Activated naive CD8-positive, alpha-beta T cell treated with anti-CD3 and anti-CD28 coated beads, Interleukin-2, amount 50 U/mL, for 16 hours (primary cell): ENCODE data around the gene TPPP2.
"Not testable (repeated sequence)": the region's sequence is repeated elsewhere in the genome, so short reads cannot be mapped to it uniquely, and the experiment has no call there.

Source experiments
- DNase-seq: peaks from one replicate; pipeline ENCODE4 v3.0.0-alpha.2; 2020; ENCODE audit warnings: low read depth, low spot score

TPPP2 gene

DNA sequence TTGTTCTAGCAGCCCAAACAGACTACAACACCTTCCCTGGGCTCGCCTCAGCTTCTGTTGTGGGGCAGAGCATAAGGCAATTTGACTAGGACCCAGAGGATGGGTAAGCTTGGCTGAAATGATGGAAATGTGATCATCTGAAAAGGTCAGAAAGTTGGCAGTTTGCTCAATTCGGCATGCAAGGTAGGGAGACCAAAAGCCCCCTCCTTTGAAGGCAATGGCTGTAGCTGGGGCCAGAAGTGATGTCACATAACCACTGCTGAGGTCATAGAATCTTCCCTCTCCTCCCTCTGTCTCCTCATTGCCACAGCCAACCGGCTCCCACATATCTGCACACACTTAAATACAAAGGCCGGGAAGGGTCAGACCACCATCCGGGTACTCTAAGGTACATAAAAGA is at the start of gene TPPP2:
TPPP2 (plus strand) TSS at position 301 of the 400 bp plus-strand sequence. CDS start 365 bp downstream, outside the sequence.
- DNase-seq = no peak

DNA sequence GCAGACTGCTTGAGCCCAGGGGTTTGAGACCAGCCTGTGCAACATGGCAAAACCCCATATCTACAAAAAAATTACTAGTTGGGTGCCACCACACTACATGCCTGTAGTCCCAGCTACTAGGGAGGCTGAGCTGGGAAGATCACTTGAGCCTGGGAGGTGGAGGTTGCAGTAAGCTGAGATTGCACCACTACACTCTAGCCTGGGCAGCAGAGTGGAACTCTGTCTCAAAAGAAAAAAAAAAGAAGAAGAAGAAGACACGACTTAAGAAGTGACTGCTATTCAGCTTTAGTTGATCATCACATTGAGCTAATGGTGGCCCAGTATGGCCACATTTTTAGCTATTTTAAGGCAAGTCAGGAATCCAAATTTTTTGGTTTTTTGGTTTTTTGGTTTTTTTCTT is 49.1 kb upstream of the TPPP2 start:
- no peak for DNase-seq

DNA sequence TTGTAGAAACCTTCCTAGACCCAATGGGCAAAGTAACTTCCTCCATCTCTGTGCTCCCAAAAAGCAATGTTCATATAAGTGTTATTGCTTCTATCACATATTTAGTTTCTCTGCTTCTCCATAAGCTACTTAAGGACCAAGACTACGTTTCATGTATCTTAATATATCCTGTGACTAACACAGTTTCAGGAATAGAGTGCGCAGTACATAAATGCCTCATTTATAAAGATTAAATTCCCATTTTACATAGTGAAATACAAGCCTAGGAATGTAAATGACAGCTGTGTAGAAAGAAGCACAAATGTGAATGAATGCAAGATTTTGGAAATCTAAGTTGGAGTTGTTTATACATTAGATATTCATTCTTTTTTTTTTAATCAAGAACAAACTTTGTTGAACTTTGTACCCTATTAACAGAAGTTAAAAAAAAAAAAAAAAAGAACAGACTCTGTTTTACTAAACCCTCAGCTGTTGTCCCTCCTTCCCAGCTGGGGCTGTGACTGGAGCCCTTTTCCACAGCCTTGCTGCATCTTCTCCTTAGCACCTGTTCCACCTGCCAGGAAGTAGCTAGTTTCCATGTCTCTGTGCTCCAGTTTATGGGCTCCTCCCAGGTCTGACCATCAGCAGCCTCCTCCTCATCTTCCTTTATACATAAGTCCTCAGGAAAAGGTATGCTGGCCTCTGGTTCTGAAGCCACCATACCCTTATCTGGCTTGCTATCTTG is 47.2 kb upstream of the TPPP2 start:
- no peak for DNase-seq

DNA sequence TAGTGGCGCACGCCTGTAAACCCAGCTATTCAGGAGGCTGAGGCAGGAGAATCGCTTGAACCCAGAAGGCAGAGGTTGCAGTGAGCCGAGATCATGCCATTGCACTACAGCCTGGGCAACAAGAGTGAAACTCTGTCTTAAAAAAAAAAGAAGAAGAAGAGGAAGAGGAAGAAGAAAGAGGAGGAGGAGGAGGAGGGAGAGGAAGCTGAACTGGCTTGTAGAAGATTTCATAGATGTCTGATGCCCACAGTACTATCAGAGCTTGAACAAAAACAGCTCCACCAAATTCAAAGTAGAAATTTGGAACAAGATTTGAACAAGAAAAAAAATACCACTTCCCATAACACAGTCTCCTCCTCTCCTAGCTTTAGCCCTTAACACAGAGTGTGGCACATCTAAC is 44.4 kb upstream of the TPPP2 start:
- DNase-seq = not testable (repeated sequence)

DNA sequence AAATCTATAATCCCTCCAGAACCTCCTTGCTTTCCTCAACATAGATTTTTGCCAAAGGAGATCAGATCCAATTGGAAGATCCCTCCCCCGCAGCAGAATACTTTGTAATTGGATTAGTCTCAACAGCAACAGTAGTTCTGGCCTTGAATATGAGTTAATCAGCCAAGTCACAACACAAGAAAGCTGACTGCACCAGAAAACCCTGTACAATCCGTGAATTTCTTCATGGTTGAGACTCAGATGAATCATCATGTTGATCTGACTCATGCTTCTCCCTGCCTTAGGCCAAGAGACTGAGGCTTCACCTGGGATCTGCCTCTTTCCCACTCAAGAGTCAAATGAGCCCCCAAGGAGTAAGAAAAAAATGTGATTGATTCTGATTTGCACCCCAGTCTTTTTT is 43.2 kb upstream of the TPPP2 start:
- no peak for DNase-seq

DNA sequence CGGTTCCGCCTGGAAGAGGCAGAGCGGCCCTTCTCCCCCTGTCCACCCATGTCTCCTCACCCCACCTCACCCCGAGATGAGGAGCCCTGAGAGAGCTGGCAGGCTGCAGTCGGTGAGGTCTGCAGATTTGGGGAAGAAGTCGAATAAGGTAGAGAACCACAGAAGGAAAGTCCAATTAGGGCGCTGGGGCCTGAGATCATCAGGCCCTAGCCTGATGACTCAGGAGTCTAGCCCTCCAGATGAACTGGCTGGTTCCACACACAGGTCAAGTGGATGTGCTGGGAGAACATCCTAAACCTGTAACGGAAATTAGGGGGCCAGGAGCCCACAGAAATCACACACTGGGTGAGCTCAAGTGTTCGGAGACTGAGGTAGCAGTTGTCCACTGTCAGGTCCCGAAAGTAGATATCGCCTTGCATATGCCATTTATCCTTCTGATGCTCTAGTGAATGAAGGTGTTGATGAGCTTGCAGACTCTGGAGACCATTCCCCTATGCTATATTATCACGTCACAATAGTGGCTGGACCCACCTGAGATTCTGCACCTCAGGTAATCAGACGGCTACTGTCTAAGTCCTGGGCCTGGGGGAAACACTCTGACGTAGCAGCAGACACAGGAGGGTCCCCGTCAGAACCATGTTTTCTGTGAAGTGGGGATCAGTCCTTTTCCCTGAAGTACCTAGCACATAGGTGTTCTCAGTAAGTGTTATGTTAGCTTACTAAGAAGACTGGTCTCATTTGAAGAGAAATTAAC is 41.1 kb upstream of the TPPP2 start:
- DNase-seq = no peak

DNA sequence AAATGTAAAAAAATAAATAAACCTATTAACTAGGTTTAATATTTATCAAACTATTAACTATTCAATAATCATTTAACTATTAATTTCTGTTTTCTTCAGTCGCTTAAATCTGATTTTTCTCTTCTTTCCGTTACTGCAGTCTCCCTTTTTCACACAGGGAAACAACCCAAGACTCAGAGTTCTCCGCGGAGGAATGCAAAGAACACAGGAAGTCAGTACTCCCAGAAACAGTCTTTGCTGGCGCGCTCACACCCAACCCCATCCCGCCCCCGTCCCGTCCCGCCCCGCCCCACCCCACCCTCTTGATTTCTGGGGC is 40.6 kb upstream of the TPPP2 start:
- no peak for DNase-seq

DNA sequence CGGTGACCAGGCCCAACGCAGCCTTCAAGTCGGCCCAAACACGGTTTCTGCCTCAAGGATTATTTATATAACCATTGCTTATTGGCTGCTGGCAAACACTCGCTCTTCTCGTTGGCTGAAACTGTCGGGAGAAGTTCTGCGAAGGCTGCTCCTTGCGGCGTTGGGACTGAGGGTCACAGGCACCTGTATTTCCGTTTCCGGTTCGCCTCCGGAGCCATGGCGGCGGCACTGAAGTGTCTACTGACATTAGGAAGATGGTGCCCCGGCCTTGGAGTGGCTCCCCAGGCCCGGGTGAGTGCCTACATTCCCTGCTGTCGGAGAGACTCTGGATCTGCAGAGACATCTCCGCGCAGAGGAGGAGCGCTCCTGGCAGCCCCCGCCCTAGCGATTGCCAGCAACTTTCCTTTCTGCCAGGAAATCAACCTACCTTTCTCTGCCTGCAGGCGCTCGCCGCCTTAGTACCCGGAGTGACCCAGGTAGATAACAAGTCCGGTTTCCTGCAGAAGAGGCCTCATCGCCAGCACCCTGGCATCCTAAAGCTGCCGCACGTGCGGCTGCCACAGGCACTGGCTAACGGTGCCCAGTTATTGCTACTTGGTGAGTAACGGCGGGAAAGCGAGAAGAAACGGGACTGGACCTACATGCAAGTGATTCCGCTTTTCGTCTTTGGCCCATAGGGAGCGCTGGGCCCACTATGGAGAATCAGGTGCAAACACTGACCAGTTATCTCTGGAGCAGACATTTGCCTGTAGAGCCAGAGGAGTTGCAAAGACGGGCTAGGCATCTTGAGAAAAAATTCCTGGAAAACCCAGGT is 40.0 kb upstream of the TPPP2 start, which contains the start of gene METTL17:
METTL17 (plus strand) TSS at position 194 of the 814 bp plus-strand sequence; CDS start at position 217, 23 bp downstream.
- DNase-seq = peak; percentile 70

DNA sequence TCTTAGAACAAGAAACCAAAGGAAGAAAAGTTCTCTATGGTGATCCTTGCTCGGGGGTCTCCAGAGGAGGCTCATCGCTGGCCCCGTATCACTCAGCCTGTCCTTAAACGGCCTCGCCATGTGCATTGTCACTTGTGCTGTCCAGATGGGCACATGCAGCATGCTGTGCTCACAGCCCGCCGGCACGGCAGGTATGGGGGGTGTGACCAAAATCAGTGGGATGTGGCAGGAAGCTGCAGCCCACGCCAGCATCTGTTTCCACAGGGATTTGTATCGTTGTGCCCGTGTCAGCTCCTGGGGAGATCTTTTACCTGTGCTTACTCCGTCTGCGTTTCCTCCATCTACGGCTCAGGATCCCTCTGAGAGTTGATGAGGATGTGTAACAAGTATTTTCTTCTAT is 33.5 kb upstream of the TPPP2 start:
- no peak for DNase-seq

DNA sequence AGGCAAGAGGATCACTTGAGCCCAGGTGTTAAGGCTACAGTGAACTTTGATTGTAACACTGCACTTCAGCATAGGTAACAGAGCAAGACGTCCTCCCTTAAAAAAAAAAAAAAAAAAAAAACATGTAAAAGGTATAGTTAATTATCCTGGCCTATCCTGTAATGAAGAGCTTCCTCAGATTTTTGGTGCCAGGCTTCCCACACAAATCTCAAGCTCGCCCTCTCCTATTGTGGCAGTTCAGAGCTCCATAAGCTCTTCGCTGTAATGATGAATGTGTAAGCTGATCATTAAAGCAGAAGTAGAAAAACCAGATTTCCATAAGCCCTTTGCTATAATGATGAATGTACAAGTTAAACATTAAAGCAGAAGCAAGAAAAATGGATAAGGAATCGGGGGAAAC is 32.9 kb upstream of the TPPP2 start:
- DNase-seq = no peak

DNA sequence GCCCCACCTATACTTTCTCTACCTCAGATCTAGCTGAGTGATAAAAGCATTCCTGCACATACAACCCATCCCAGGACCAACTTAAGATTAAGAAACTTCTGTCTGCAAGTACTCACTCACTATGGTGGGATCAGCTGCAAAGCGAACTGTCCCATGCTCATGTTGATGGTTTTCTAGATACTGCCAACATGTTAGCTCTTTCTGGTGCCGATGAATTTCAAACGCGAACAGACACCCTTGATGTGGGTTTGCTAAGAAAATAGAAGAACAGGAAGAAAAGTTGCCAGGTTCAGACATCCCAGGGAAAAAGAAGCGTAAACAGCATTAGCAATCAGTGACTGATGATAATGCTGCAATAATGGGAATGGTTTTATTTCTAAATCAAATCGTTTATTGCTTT is 32.5 kb upstream of the TPPP2 start:
- DNase-seq = no peak

DNA sequence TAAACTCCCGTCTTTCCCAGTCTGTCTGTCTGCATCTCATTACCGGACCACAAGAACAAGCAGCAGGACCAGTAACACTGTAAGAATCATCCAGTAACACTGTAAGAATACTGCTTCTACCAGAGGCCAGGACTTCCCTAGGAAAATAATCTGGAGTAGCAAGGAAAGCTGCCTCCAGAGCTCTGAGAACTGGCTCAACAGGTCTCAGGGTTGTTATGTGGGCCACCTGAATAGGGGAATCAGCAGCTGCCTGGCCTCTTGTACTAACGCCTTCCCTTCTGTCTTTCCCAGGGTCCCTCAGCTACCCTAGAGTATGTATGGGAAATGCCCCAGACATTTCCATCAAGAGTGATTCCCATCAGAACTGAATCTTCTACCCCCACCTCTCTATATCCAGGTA is 31.9 kb upstream of the TPPP2 start:
- DNase-seq = no peak

DNA sequence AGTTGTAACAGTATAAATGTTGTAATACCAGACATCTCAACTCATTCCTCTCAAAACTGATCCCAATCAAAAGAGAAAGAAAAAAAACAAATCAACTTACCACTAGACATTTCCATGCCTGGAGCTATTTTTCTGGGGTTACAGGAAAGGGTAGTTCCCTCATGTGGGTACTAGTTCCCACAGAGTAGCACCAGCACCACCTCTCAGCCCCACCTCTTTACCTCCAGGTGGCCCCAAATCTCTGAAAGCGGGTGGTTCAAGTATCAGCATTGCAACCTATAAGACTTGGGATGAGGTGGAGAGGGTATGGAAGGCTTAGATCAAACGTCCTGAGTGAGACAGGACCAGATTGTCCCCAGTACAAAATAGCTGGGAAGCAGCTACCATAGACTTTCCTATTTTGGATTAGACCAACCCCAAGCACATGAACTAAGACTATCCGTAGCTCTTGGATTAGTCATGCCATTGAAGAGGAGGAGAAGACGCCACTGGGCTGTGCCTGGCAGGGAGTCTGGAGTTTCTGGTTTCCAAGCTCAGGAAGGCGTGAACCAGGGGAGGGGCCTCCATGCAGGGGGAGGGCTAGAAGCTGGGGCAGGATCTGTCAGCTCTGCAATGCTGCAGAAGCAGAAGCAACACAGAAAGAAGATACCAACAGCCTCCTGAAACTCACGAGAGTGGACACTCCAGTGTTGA is 31.2 kb upstream of the TPPP2 start, which contains the start of gene SLC39A2:
SLC39A2 (plus strand) TSS at position 620 of the 693 bp plus-strand sequence. CDS start 154 bp downstream, outside the sequence.
- DNase-seq = no peak

DNA sequence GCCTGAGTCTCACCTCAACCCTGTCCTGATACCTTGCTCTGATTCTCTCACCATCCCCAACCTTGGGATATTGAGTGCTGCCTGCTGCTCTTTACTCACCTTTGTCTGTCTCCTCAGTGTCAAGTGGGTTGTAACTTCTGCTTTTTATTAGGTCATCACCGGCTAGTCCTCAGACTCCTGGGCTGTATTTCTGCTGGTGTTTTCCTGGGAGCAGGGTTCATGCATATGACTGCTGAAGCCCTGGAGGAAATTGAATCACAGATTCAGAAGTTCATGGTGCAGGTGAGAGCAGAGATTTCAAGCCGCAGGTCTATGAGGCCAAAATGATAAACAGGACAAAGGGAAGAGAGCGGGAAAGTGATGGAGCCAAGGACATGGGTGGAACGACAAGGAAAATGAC is 30.4 kb upstream of the TPPP2 start:
- DNase-seq = no peak

DNA sequence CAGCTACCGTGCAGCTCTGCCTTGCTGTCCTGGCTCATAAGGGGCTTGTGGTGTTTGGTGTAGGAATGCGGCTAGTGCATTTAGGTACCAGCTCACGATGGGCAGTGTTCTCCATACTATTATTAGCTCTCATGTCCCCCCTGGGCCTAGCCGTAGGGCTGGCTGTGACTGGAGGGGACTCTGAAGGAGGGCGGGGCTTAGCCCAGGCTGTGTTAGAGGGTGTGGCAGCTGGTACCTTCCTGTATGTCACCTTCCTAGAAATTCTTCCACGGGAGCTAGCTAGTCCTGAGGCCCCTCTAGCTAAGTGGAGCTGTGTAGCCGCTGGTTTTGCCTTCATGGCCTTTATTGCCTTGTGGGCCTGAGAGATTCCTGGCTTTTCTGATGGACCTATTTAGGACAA is 28.8 kb upstream of the TPPP2 start:
- no peak for DNase-seq

DNA sequence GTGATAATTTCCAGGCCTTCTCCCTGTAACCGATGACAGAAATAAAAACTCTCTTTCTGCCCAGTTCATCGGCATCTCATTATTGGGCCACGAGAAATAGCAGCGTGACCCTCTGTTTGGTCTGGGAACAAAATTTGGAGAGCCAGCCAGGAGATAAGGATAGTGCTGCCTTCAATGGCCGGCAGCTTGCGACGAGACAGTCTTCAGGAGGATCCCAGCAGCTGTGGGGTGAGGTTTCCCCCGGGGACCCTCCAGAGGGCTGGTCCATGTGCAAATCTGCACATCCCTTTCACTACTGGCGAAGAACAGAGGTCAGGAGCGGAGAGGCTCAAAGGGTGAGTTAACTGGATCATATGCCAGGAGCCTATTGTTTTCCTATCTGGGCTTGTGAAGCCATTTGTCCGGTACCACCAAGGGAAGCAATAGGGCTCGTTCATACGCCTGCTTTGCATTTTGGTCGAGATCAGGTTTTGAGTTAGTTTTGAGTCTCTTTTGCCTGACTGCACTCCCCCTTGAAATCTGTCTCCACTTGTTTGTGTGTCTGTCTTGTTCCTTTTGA is 26.1 kb upstream of the TPPP2 start:
- no peak for DNase-seq

DNA sequence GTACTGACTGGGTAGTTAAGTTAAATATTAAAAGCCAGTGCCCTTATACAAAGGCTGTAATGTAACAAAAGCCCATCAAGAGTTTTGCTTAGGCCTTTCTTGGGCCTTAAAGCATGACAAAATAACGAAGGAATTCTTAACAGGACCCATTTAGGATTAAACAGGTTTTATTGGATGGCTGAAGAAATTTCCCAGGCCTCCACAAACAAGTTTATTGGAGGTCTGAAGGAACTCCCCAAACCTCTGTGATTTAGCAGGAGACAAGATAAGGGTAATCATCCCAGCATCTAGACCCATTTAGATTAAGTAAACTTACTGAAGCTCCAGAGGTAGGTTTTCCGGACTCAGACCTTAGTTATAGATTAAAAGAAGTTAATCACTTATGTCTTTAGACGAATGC is 20.3 kb upstream of the TPPP2 start:
- not testable (repeated sequence) for DNase-seq

DNA sequence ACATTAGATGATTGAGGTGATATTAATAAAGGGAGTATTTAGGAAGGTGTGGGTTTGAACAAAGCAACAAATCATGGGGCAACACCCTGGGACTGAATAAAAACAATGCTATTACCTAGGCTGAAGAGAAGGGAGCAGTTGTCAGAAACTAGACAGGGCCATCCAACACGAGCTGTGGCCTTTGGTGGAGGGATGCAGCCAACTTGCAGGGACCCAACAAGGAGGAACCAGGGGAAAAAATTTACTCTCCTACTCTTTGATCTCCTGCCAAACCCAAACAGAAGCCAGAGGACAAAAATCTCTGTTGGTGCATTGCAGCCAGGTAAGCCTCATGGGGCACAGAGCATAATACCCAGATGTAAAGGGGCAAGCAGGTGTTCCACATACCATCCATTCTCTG is 18.9 kb upstream of the TPPP2 start:
- DNase-seq = no peak

DNA sequence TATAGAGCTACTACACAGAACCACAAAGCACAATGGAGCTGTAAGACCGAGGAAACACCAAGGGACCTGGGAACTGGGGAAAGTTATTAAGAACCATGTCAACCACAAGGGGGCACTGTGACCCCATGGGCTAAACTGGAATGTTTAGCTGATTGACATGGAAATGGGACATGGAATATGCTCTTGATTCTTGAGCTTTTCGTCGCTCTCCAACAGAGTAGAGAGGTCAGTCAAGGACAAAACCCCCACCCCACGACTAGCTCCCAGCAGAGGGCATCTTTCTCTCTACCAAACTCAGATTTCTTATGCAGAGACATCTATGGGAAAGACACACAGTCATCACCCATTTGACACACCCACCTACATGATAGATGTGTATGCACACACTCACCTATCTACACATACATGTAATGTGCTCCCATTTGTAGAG is 15.2 kb upstream of the TPPP2 start:
- peak; percentile 64 for DNase-seq

DNA sequence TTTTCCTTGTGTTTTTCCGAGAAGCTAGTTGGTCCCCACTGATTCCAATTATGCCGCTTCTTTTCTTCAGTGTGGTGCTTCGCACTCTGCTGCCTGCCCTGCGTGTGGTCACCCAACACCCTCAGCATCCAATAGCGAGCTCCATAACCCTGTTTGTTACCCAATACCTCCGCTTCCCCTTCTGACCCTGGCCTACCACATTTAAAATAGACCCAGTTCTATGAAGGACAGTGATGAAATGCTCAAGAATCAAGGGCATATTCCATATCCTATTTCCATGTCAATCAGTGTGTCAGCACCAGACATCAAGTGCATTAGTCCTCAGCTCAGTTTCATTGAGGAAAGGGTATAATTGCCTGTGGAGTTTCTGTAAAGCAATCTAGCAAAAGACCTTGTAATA is 14.7 kb upstream of the TPPP2 start:
- no peak for DNase-seq
